Measurements from ENCODE around the gene MBNL2. TPM values are rescaled to one million over a fixed set of nuclear protein-coding genes. Genes with fewer than 3 reads are reported as not detected.

Gene MBNL2
- total RNA-seq, 1 donor from 2014 or later, result 27.2 TPM

DNA sequence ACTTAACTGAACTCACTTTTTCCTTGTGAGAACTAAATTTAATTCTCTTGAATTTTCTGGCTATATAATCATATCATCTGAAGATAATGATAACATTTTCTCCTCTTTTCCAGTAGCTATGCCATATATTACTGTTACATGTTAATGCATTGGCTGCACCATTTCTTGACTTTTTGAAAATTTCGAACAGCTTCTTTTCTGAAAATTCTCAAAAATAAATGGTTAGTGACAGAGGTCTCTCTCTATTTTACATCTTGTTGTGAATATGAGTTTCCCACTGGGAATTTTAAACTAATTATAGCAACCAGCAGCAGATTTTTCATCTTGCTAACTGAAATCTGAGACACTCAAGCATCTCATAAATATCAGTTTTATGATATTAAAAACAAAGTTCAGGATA, 30.6 kb downstream of the MBNL2 start:
- peaks cover 13% of the 10 kb centered on the region for H3K9me3 Mint-ChIP-seq
- H3K36me3 Mint-ChIP-seq (ENCODE audit: low read depth), result peaks cover 12% of the 10 kb centered on the region
- intact Hi-C loops (cut with micrococcal nuclease), result no loop called here
- H3K4me1 Mint-ChIP-seq (ENCODE audit: low read depth), result peaks cover 44% of the 10 kb centered on the region
- no peak for DNase-seq (ENCODE audit: low spot score)
- no peak overlapping the region for H3K27ac Mint-ChIP-seq
- H3K27me3 Mint-ChIP-seq (ENCODE audit: low read depth), result no peaks in the 10 kb centered on the region
- no peak overlapping the region for H3K4me3 Mint-ChIP-seq (ENCODE audit: low read depth)

DNA sequence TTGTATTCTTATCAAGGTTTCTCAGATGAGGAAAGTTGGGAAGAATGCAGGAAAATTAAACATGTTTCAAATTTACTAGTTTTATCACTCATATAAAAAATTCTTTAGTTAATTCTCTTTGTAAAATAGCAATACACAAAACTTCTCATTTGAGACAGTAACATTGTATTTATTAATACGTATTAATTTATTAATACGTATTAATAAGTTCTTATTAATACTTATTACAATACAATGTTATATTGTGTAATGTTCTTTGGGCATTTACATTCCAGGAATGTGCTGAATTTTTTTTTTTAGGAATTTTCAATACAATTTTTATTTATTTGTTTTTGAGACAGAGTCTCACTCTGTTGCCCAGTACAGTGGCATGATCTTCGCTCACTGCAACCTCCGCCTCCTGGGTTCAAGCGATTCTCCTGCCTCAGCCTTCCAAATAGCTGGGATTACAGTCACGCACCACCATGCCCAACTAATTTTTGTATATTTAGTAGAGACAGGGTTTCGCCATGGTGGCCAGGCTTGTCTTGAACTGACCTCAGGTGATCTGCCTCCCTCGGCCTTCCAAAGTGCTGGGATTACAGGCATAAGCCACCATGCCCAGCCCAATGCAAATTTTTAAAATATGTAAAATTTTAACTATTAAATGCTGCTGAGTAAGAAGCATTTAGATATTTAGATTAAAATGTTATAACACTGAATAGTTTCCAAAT, 31.6 kb downstream of the MBNL2 start:
- Mint-ChIP-seq H3K27ac (no peak overlapping the region), H3K36me3 (ENCODE audit: low read depth) (peaks cover 16% of the 10 kb centered on the region), H3K27me3 (ENCODE audit: low read depth) (no peaks in the 10 kb centered on the region), H3K4me1 (ENCODE audit: low read depth) (peaks cover 51% of the 10 kb centered on the region), H3K4me3 (ENCODE audit: low read depth) (no peak overlapping the region), H3K9me3 (peaks cover 13% of the 10 kb centered on the region)
- DNase-seq (ENCODE audit: low spot score), result no peak
- intact Hi-C loops (cut with micrococcal nuclease), result no loop called here

DNA sequence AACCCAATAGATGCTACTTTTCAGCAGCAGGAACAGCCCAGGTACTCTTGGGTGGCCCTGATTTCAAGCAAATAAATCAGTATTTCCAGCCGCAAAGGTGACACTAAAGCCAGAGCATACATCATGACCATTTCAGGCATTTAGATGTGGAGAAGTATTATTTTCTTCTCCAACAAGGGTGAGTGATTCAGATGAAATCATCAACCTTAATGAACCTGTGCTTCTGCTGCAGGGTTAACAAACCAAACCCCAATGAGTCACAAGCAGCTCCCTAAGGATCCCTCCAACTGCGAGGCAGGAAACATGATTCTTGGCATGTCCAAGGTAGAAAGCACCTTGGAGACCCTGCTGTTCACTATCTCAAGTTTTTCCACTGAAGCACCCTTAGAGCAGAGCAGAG, 32.7 kb downstream of the MBNL2 start:
- Mint-ChIP-seq H3K4me1 (ENCODE audit: low read depth) (peaks cover 62% of the 10 kb centered on the region), H3K36me3 (ENCODE audit: low read depth) (peaks cover 17% of the 10 kb centered on the region)
- intact Hi-C loops (cut with micrococcal nuclease), result no loop called here

DNA sequence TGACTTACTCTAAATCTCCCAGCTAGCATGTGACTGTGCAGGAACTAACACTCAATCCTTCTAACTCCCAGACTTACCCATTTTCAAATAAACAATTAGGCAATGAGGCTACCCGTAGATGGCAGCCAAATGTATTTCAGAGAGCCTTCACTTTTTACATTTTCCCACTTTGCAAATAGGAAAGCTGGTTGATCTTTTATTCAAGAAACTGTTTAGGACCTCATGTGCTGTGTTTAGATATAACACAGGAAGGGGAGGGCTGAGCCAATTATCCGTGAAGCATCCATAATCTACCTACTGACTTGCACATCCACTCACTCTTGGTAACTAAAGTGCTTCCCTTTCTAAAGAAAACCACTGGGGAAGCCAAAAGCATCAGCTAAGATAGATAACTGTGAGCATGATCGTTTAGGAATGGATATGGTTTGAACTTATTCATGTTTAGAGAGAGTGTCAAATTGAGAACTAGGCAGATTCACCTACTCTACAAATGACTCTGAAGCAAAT, 33.4 kb downstream of the MBNL2 start:
- Mint-ChIP-seq H3K27me3 (ENCODE audit: low read depth) (no peaks in the 10 kb centered on the region), H3K27ac (peak overlapping the region; percentile 77), H3K4me1 (ENCODE audit: low read depth) (peaks cover 62% of the 10 kb centered on the region)

More for the DNA sequence above, 32.7 kb downstream of the MBNL2 start:
- H3K27me3 Mint-ChIP-seq (ENCODE audit: low read depth), result no peaks in the 10 kb centered on the region
- peaks cover 13% of the 10 kb centered on the region for H3K9me3 Mint-ChIP-seq
- DNase-seq (ENCODE audit: low spot score), result no peak
- peak overlapping the region; percentile 22 for H3K27ac Mint-ChIP-seq
- no peak overlapping the region for H3K4me3 Mint-ChIP-seq (ENCODE audit: low read depth)

DNA sequence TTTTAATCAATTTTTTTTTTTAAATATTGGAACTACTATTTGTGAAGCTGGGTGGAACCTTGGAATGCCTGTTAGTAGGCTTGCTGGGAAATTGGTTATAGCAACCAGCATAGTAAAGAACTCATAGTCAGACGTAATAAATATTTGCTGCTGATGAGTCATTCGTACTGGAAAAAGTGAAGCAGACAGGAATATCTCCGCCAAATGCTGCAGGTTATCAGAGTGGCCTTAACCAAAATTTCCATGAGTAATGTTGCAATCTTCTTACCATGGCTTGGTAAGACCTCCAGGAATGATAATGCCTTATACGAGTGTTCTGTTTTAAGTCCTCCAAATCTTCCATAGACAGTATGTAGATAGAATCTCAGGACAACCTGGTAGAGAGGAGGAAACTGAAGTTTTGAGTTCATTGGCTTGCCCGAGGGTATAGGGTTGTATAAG, 34.2 kb downstream of the MBNL2 start:
- intact Hi-C loops (cut with micrococcal nuclease), result loop anchor here (1.0 kb wide), 4 partner anchors 30 to 130 kb away; no protein-coding TSS in a partner anchor
- no peak overlapping the region for H3K4me3 Mint-ChIP-seq (ENCODE audit: low read depth)
- peaks cover 66% of the 10 kb centered on the region for H3K4me1 Mint-ChIP-seq (ENCODE audit: low read depth)

More for the DNA sequence above, 33.4 kb downstream of the MBNL2 start:
- Mint-ChIP-seq H3K4me3 (ENCODE audit: low read depth) (peak overlapping the region; percentile 2), H3K36me3 (ENCODE audit: low read depth) (peaks cover 23% of the 10 kb centered on the region), H3K9me3 (peaks cover 13% of the 10 kb centered on the region)
- DNase-seq (ENCODE audit: low spot score), result no peak
- intact Hi-C loops (cut with micrococcal nuclease), result loop anchor here (1.0 kb wide), 4 partner anchors 29 to 129 kb away; no protein-coding TSS in a partner anchor

DNA sequence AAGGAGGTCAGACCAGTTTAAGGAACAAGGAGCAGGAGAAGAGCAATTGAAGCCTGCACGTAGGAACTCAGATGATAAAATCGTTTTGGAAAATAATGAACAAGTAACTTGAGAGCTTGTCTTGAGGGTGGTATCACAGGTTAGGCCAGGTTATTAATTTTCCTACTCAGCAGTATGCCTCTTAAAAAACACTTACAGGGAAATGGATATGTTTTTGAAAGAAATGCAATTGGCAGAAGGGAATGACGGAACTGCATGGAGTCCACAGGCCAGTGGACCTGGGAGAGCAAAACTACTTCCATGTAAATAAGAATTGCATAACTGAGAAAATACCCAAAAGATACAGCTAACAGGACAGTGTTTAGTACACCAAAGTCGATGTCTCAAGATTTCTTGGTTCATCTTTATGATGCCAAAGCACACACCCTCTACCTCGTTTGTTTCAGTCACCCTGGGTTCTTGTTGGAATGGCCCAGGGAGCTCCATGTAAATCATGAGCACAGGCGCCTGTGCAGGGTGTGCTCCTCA, 35.2 kb downstream of the MBNL2 start:
- Mint-ChIP-seq H3K4me1 (ENCODE audit: low read depth) (peaks cover 75% of the 10 kb centered on the region), H3K36me3 (ENCODE audit: low read depth) (peaks cover 35% of the 10 kb centered on the region), H3K27ac (peak overlapping the region; percentile 93), H3K4me3 (ENCODE audit: low read depth) (peak overlapping the region; percentile 41), H3K9me3 (peaks cover 13% of the 10 kb centered on the region), H3K27me3 (ENCODE audit: low read depth) (no peaks in the 10 kb centered on the region)
- DNase-seq (ENCODE audit: low spot score), result no peak
- intact Hi-C loops (cut with micrococcal nuclease), result no loop called here

More for the DNA sequence above, 34.2 kb downstream of the MBNL2 start:
- Mint-ChIP-seq H3K27me3 (ENCODE audit: low read depth) (no peaks in the 10 kb centered on the region), H3K36me3 (ENCODE audit: low read depth) (peaks cover 28% of the 10 kb centered on the region), H3K9me3 (peaks cover 13% of the 10 kb centered on the region), H3K27ac (peak overlapping the region; percentile 77)
- no peak for DNase-seq (ENCODE audit: low spot score)

DNA sequence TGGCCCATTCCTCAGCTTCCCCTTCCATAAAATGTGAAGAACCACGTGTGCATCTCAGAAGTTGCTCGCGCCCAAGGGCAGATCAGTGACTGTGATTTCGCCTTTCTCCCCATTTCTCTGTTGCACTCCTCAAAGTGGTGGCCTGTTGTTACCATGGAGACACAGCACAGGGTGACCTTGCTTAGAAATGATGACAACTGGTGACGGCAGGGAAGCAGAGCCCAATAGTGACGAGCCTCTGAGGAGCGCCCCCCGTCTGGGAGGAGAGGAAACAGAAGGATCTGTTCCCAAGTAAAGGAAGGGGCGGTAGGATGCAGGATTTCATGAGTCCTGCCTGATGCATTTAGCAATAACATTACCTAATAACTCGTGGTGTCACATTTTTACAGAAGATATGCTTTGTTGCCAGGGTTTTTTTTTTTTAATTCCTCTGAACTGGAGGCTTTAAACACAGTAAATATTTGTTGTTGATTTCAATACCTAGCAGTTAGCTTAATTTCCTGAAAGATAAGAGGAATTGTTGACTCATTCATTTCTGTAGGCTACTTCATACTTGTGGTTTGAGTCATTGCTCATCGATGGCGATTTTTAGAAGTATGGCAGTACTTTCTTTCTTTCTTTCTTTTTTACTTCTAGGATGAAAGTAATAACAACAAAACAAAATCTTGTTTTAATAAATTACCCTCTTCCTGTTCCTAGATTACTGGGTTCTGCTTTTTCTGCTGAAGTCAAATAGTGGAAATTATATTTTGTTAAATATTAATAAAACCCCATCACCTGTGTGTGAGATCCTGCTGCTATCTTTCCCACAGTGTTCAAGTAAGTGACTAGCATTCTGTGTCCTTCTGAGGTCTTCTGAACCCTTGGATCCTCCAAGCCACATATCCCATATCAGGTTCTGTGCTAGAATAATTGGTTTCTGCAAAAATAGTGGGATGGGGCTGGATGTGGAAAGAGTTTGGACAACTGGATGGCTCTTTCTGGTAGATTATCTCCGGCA, 36.0 kb downstream of the MBNL2 start:
- DNase-seq (ENCODE audit: low spot score), result no peak
- Mint-ChIP-seq H3K27ac (peak overlapping the region; percentile 93), H3K4me3 (ENCODE audit: low read depth) (peak overlapping the region; percentile 41), H3K27me3 (ENCODE audit: low read depth) (no peaks in the 10 kb centered on the region), H3K9me3 (peaks cover 13% of the 10 kb centered on the region), H3K36me3 (ENCODE audit: low read depth) (peaks cover 40% of the 10 kb centered on the region), H3K4me1 (ENCODE audit: low read depth) (peaks cover 80% of the 10 kb centered on the region)
- intact Hi-C loops (cut with micrococcal nuclease), result loop anchor here (1.0 kb wide), 3 partner anchors 36 to 175 kb away; partner anchors contain the start of gene MBNL2

DNA sequence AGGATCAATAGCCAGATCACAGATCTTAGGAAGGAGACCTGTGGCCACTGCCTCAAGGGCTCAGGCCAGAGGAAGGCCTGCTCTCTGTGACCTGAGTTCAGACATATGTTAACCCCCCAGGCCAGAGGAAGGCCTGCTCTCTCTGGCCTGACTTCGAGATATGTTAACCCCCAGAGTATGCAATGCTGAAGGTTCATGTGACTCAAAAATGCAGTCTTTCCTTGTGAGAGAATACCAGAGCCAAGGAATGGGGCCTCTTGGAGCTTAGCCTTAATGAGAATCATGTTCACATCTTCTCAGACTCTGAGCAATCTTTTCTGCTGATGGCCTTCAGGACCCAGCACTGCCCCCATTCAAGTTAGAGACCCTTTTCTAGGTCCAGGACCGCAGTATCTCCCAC, 36.7 kb downstream of the MBNL2 start:
- Mint-ChIP-seq H3K36me3 (ENCODE audit: low read depth) (peaks cover 42% of the 10 kb centered on the region), H3K27me3 (ENCODE audit: low read depth) (no peaks in the 10 kb centered on the region), H3K4me1 (ENCODE audit: low read depth) (peaks cover 81% of the 10 kb centered on the region), H3K4me3 (ENCODE audit: low read depth) (peak overlapping the region; percentile 26), H3K27ac (peak overlapping the region; percentile 93), H3K9me3 (peaks cover 13% of the 10 kb centered on the region)
- intact Hi-C loops (cut with micrococcal nuclease), result loop anchor here (1.0 kb wide), 3 partner anchors 36 to 174 kb away; partner anchors contain the start of gene MBNL2
- no peak for DNase-seq (ENCODE audit: low spot score)

DNA sequence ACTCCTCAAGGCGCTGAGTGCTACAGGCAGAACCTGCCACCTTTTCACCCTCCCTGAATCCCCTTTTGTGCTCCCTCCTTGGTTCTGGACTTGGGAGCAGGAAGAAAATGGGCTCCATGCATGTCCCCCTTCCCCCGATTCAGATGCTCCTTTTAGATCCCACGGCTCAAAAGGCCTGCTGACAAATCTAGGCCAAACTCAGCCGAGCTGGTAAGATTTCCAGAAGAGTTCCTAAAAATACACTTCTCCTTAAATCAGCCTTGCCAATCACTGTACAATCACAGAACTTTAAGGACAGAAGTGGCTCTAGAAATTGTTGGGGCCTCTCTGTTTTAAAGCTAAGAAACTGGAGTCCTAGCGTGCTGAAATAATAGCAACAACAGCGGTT, 37.3 kb downstream of the MBNL2 start:
- Mint-ChIP-seq H3K9me3 (peaks cover 13% of the 10 kb centered on the region), H3K27ac (peak overlapping the region; percentile 33), H3K27me3 (ENCODE audit: low read depth) (no peaks in the 10 kb centered on the region), H3K36me3 (ENCODE audit: low read depth) (peaks cover 43% of the 10 kb centered on the region), H3K4me3 (ENCODE audit: low read depth) (no peak overlapping the region), H3K4me1 (ENCODE audit: low read depth) (peaks cover 80% of the 10 kb centered on the region)
- DNase-seq (ENCODE audit: low spot score), result no peak
- intact Hi-C loops (cut with micrococcal nuclease), result no loop called here

DNA sequence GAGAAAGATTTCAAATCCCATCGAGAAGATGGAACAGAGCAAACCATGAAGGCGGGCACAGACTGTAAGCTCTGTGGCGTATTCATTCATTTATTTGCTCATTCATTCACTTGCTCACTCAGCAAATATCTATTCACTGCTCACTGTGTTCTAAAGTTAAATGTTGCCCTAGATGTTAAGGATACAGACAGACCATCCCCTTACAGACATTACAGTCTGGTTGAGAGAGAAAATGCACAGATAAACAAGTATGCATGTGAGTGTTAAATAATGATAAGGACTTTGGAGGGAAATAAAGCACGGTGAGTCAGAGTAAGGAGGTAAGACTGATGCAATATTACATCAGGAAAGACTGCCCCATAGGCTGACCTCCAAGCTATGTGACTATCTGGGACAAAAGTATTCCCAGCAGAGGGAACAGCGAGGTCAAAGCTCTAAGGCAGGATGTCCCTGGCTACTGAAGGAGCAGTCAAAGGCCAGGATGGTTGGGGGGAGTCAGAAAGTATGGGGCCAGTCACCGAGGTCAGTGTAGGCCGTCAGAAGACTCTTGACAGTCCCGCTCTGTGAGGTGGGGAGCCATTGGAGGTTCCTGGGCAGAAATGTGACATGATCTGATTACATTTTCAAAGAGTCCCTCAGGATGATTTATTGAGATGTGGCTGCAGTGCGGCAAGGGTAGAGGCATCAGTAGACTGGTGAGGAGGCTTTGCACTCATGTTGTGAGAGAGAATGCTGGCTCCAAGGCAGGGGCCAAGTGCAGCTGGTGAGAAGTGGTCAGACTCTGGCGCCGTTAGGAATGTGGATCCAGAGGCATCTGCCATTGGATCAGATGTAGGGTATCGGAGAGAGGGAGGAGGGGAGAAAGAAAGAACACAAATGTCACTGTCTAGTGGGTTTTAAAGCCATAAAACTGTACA, 37.9 kb downstream of the MBNL2 start:
- H3K27ac Mint-ChIP-seq, result peak overlapping the region; percentile 33
- H3K36me3 Mint-ChIP-seq (ENCODE audit: low read depth), result peaks cover 45% of the 10 kb centered on the region
- DNase-seq (ENCODE audit: low spot score), result no peak
- no peak overlapping the region for H3K4me3 Mint-ChIP-seq (ENCODE audit: low read depth)
- no peaks in the 10 kb centered on the region for H3K27me3 Mint-ChIP-seq (ENCODE audit: low read depth)
- H3K4me1 Mint-ChIP-seq (ENCODE audit: low read depth), result peaks cover 77% of the 10 kb centered on the region
- intact Hi-C loops (cut with micrococcal nuclease), result no loop called here
- H3K9me3 Mint-ChIP-seq, result peaks cover 13% of the 10 kb centered on the region

DNA sequence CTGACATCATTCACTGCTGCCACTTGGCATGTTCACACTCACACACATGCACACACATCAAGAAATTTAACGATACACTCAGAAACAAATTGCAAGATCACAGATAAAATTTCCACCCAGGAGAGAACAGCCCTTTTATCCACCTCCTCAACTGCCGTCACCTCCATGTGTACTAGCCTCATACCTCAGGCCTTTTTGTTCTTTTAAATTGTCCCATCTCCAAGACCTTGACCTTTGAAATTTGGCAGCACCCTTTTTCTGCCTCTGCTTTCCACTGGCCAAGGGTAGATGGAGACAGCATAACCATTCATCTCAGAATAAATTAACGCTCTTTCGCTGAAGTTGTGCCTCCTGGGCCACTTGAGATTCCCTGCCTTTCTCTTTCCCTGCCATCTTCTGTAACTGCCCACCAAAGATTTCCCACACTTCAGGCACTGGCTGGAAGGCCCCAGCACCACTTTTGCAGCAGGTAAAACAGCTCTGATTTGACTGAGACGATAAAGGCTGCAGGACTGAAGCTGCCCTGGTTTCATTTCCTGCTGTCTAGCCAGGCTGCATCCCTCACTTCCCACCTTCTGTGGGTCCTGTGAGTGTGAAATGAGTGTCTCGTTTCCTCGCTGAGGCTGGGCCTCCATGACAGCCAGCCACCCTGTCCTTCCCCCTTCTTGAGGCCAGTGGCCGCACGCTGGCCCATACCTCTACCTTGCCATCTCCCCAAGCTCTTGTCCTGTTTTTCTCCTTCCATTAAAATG, 39.3 kb downstream of the MBNL2 start:
- H3K4me1 Mint-ChIP-seq (ENCODE audit: low read depth), result peaks cover 66% of the 10 kb centered on the region
- no peaks in the 10 kb centered on the region for H3K27me3 Mint-ChIP-seq (ENCODE audit: low read depth)
- intact Hi-C loops (cut with micrococcal nuclease), result no loop called here
- peak overlapping the region; percentile 54 for H3K27ac Mint-ChIP-seq
- H3K9me3 Mint-ChIP-seq, result peaks cover 8% of the 10 kb centered on the region
- H3K36me3 Mint-ChIP-seq (ENCODE audit: low read depth), result peaks cover 44% of the 10 kb centered on the region
- no peak for DNase-seq (ENCODE audit: low spot score)
- no peak overlapping the region for H3K4me3 Mint-ChIP-seq (ENCODE audit: low read depth)
